ENCODE results near the gene ICA1L. TPM values are rescaled to one million over a fixed set of nuclear protein-coding genes. Genes with fewer than 3 reads are reported as not detected.

ICA1L gene
- total RNA-seq, 1 donor from 2014 or later: 24.8 TPM

DNA sequence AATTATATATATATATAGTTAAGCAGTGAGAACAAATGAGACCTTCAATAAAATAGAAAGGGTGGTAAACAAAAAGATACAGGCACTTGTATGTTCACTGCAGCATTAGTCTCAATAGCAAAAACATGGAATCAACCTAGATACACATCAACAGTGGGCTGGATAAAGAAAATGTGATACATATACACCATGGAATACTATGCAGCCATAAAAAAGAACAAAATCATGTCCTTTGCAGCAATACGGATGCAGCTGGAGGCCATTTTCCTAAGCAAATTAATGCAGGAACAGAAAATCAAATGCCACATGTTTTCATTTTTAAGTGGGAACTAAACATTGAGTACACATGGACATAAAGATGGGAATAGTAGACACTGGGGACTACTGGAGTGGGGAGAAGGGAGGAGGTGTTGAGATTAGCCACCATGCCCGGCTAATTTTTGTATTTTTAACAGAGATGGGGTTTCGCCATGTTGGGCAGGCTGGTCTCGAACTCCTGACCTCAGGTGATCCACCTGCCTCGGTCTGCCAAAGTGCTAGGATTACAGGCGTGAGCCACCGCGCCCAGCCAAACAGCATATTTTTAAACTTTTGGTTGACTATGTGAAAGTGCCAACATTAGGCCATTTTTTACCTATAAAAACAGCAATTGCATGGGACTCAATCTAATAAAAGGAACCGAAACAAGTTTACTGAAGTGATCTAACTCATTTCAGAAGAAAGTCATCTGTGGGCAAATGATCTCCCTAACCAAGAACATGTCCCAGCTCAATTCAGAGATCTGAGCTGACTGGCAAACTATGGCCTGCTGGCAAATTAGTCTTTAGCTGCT lies 23.7 kb downstream of the ICA1L start:
- no peak for DNase-seq

DNA sequence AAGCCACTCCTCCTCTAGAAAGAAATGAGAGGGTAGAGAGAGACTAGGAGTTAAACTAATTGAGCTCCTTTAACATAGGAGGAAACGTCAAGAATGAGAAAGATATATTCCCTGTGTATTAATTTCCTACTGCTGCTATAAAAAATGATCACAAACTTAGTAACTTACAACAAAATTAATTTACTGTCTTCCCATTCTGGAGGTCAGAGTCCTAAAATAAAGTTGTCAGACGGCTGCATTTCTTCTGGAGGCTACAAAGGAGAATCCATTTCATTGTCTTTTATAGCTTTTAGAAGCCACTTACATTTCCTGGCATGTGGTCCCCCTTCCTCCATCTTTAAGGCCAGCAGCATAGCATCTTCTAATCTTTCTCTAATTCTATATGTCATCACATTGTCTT lies 26.9 kb downstream of the ICA1L start:
- no peak for DNase-seq

DNA sequence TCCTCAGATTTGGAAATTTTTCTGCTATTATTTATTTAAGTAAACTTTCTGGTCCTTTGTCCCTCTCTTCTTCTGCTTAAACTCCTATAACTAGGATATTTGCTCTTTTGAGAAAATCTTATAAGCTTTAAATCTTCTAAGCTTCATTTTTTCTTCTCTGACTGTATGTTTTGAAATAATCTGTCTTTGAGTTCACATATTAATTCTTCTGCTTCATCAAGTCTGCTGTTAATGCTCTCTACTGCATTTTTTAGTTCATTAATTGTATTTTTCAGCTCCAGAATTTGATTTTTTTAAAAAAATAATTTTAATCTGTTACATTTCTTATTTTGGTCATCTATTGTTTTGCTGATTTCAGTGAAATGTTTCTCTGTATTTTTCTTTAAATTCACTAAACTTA lies 28.9 kb downstream of the ICA1L start:
- no peak for DNase-seq

DNA sequence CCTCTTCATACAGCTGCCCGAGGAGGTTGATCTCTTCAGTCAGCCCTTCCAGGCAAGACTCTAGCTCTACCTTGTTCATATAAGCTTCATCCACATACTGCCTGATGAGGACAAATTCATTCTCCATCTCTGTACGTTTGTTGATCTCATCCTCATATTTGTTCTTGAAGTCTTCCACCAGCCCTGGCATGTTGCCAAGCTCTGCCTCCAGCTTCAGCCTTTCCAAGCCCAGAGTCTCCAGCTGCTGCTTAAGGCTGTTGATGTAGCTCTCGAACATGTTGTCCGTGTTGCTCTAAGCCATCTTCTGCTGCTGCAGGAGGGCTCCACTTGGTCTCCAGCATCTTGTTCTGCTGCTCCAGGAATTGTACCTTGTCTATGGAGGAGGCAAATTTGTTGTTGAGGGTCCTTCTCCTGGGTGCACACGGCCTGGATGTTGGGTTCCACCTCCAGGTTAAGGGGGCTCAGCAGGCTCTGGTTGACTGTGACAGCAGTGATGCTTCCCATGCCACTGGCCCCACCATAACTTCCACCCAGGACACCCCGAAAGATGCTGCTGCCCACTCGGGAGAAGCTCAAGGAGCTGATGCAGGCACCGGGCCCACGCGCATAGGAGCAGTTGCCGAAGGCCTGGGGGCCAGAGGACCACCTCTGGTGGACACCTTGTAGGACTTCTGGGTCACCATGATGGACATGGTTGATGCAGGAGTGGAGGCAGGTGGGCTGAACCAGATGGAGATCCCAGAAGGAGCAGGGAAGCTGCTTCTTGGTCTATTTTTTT lies 30.3 kb downstream of the ICA1L start:
- DNase-seq: peak; percentile 10

DNA sequence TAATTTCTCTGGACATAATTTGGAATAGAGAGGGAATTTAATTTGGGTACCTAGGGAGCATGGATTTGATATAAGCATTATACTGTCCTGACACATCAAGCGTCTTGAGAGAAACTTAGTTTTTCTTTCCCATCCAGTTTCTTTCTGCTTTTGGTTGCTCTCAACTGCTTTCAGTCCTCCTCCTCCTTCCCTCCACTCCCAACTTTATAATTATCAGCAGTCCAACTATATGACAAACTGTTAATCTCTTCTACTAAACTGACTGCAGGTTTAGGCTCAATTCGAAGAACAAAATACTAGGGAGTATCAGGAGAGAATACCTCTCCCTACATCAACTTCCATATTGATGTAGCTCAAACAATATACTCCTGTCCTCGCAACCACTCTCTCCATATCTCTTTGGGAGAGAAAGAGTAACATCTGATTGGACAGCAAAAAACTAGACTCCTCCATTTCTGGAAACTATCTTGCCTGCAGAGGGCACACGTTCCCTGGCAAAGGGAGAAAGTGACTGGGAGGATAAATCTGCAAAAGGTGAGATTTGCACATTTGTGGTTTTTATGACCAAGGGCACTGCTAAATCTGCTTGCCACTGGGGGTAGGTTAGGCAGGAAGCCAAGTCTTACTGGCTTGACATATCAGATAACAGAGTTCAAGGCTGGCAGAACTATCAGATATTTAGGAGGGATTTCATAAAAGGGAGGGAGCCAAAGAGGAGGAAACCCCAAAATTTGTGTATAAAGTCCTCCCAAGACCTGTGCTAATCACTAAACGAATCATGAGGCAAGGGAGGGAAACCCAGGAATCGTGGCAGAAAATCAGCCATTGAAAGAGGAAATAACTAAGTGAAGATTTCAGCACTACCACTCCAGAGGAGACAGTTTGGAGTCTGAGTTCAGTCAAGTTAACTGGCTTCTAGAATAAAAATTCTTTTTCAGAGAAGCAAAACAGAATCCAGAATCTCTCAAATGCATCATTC lies 40.0 kb downstream of the ICA1L start:
- peak; percentile 60 for DNase-seq

DNA sequence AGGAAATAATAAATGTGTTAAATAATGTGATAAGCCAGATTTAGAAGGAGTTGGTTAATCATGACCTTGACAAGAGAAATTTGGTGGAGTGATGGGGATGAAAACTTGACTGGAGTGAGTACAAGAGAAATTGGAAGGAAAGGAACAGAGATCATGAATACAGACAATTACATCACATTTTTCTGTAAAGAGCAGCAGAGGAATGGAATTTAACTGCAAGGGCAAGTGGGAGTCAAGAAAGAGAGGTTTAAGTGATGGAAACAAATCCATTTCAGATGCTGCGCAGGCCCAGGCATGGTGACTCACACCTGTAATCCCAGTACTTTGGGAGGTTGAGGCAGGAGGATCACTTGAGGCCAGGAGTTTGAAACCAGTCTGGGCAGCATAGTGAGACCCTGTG lies 46.7 kb downstream of the ICA1L start:
- no peak for DNase-seq

DNA sequence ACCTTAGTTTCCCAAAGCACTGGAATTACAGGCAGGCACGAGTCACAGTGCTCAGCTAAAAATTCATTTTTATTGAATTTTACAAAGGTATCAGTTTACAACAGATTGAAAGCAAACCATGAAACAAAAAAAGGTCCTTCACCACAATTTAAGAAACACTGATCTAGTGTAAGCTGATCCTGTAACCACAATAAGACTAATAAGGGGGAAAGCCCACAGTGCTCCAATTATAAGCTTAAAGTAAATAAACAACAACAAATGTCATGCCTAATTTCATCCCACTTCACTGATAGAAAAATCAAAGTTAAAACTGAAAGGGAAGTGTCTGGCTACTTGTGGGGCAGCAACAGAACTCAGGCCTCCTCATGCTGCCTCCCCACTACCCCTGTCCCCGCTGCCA lies 49.2 kb downstream of the ICA1L start:
- DNase-seq: no peak

DNA sequence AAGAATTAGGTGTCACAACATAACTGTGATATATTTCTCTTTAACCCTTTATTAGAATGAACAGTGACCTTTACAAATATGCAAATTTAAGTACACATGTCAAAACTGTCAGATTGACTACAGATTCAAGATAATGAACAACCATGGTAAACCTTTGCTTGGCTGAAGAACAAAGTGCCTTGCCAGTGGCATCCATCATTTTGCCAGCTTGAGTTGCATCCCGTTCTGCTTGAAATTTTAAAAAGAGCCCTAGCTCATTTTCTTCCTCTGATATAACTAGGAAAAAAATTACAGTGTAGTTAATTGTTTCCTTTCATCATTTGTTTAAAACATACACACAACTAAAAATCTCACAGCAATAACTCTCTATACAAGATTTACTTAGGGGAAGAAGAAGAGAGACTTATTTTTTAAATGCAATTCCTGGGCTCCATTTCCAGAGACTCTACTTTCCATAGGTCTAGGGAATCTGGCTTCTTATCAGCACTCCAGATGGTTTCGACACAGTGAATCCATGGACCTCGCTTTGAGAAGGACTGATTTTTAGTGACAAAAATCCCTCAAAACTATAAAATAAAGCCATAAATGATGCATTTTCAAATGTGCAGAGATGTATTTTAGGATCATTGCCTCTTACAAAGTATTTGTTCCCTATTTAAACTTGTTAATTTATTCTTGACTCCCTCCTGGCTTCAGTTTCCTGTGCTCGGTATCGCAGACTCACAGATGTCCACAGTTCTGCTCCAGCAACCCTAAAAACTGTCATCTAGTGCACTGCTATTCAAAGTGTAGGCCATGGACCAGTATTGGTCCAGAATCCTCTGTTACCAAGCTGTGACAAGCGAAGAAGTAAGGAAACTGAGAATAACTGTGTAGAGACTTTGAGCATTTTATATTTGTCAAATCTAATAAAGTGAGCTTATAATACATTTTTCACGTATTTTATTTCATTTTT lies 50.1 kb downstream of the ICA1L start:
- DNase-seq: no peak

DNA sequence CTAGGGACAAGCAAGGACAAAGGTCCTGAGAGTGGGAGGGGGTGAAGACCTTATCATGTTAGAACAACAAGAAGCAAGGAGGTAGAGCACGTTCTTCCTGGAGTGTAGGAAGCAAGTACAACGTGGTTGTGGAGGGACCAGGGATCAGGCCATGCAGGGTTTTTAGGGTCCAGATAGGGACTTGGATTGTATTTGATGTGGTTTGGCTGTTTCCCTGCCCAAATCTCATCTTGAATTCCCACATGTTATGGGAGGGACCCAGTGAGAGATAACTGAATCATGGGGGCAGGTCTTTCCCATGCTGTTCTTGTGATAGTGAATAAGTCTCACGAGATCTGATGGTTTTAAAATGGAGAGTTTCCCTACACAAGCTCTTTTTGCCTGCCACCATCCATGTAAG lies 53.2 kb downstream of the ICA1L start:
- DNase-seq: no peak

DNA sequence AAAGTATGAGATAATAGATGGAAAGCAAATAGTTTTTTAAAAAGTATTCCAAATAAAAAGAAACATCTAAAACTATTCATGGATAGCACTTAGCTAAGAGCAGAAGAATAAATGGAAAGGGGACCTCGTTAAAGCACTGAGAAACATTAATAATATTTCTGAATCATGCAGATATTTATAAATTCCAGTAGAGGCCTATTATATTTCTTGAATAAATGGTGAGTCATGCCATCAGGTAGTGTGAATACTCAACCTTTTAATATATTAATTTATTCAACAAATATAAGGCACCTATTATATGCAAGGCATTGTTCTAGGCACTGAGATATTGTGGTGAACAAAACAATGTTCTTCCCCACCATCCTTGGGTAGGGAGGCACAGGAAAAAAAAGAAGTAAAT lies 53.8 kb downstream of the ICA1L start:
- no peak for DNase-seq

DNA sequence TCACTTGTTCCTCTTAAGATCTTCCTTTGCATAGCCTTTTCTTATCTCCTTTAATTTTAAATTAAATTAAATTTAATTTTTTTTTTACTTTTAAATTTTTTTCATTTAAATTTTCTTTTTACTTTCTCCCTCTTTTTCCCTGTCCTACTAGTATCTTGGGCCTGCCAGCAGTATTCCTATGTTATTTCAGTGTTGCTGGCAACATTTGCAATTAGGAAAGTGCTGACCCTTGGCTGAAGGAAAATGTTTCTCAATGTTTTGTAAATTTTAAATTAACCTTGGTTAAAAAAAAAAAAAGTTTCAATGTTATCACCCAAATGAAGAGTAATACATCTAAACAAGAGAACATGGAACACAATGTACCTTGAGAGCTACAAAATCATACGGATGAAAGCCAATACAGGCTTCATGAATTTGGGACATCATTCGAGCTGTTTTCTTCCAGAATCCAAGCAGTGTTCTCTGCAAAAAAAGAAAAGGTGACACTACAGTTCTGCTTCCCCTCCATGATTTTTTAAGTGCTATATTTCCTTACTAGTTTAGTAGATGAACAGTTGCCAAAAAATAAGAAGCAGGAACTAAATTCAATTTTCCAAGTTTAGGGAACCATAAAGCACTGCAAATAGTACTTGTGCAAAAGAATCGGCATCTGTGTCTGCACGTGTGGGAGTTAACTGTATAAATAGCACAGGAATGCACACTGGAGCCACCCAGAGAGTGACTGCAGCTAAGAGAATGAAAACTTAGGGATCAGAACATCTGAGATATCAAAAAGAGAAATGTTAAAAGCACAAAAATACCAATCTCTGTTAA lies 55.8 kb downstream of the ICA1L start:
- DNase-seq: peak; percentile 56

DNA sequence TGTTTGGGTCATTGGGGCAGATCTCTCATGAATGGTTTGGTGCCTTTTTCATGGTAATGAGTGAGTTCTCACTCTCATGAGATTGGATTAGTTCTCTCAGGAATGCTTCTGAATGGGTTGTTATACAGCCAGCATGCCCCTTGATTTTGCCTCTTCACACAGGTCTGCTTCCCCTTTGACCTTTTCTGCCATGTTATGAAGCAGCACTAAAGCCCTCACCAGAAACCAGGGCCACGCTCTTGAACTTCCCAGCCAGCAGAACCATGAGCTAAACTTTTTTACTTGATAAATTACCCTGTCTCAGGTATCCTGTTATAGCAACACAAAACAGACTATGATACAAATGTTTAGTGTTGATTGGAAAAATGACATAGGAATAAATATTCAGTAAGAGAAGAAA lies 57.3 kb downstream of the ICA1L start:
- no peak for DNase-seq

DNA sequence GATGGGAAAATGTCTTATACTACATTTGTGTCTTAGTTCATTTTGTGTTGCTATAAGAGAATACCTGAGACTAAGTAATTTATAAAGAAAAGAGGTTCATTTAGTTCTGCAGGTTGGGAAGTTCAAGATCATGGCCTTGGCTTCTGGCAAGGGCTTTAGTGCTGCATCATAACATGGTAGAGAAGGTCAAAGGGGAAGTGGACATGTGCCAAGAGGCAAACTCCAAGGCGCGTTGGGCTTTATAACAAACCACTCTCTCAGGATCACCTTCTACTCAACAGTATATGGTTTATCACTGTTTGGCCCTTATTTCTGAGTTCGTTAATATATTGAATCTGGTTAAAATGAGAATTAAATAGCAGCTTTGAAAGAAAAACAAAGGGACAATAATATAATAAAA lies 58.2 kb downstream of the ICA1L start:
- DNase-seq: no peak

DNA sequence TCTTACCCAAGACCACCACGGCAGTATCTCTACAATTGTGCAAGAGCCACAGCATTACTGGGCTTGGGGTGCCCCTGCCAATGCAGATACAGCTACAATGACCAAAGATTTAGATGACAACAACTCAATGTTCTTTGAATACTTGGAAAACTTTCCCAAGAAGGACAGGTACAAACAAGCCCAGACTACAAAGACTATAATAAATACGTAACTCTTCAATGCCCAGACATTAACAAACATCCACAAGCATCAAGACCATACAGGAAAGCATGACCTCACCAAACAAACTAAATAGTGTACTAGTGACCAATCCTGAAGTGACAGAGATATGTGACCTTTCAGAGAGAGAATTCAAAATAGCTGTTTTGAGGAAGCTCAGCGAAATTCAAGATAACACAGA lies 62.8 kb downstream of the ICA1L start:
- DNase-seq: no peak

DNA sequence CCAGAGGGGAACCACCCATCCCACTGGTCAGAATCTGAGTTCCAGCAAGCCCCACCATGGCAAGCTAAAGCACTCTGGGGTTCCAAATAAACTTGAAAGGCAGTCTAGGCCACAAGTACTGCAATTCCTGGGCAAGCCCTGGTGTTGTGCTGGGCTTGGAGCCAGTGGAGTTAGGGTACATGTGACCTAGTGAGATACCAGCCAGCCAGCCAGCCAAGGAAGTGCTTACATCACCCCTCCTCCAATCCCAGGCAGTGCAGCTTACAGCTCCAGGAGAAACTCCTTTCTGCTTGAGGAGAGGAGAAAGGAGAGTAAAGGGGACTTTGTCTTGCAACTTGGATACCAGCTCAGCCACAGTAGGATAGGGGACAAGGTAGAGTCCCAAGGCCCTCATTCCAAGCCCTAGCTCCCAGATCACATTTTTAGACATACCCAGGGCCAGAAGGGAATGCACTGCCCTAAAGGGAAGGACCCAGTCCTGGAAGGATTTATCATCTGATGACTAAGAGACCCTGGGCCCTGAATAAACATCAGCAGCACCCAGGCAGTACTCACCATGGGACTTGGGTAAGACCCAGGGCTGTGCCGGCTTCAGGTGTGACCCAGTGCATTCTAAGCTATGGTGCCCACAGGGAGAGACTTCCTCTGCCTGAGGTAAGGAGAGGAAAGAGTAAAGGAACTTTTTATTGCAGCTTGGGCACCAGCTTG lies 64.0 kb downstream of the ICA1L start:
- peak; percentile 45 for DNase-seq

DNA sequence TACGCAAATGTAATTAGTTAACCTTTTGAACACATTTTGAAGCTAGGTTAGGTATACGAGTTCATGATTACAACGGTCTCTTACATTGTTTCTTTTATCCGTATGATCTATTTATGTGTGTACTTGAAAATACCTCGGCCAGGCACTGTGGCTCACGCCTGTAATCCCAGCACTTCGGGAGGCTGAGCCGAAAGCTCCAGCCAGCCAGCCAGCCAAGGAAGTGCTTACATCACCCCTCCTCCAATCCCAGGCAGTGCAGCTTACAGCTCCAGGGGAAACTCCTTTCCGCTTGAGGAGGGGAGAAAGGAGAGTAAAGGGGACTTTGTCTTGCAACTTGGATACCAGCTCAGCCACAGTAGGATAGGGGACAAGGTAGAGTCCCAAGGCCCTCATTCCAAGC lies 65.7 kb downstream of the ICA1L start:
- peak; percentile 50 for DNase-seq

DNA sequence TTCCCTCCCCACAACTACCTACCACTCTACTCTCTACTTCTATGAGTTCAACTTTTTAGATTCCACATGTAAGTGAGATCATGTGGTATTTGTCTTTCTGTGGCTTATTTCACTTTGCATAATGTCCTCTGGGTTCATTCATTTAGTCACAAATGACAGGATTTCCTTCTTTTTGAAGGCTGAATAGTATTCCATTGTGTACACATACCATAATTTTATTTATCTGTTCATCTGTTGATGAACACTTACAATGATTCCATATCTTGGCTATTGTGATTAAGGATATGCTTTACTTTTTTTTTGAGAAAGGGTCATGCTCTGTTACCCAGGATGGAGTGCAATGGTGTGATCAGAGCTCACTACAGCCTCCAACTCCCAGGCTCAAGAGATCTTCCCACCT lies 73.6 kb downstream of the ICA1L start:
- DNase-seq: no peak

DNA sequence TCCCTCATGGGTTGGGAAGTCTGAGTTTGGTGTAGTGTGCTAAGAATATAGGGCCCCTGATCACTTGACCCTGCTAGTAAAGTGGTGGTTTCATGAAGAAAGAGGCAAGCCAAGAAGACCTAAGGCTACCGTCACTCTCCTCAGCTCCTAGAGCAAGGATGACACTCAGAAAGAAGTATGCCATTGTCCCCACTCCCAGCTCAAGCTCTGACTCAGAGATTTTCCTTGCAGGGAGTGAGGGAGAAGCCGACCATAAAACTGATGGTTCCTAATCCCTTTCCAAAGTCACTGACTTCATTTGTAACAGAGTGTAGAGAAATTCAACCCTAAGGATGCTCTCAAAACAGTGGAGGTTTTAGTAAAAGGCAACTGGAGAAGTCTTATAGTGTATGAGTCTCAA lies 80.9 kb downstream of the ICA1L start:
- DNase-seq: no peak

DNA sequence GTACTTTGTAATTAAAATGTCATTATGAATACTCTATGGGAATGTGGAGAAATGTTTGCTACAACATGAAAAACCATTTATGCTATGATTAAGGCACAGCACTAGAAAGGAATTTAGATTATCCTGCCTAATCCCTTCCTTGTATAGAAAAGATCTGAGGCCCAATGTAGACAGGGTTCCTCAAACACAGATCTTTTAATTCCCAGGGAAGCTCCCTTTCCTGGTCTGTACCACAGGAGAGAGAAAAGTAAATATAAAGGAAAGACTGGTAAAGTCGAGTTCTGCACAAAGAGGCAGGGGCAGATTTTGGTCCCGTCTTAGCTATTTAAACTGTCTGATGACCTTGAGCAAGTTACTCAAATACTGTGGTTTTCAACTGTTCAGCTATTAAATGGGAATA lies 84.7 kb downstream of the ICA1L start:
- DNase-seq: no peak

All from tongue (tissue), 2 donors.